T47D (cell line): ENCODE data around the gene TXNDC9.
"Not testable (repeated sequence)": the region's sequence is repeated elsewhere in the genome, so short reads cannot be mapped to it uniquely, and the experiment has no call there.

Source experiments
- DNase-seq, 2 experiments: peaks; one replicate each; pipeline versions ENCODE4 v3.0.0 to v3.0.0-alpha.2; 2011 to 2012; ENCODE audit warnings: low read depth in 1 of 2, low spot score in 1 of 2
- JUND ChIP-seq: IDR thresholded peaks from 2 replicates; pipeline ENCODE4 v1.6.1; 2012; ENCODE audit warnings: low read depth
- in situ Hi-C: cut with HindIII; loops from 2 replicates; pipeline ENCODE4 v1.10.0; 2016; ENCODE audit warnings: low sequenced_read_pairs, low pct_unique_long_range_greater_than_20kb

TXNDC9 gene

DNA sequence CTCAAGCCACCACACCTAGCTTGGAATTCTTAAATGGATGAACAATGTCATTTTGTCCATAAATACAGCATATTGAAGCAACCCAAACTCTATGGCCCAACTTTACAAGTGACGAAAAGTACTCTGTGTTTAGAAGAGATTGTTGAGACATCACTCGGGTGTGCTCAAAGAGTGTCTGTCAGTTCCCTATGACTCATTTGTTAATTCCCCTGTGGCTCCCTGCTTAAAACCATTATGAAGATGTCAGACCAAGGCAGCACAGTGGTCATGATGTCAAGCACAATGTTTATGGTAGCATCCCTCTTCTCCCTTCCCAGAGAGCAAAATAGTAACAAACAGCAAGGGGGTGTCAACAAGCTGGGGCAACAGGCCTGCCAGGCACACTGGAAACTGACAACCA is 38.1 kb downstream of the TXNDC9 start:
- no peak for DNase-seq
- TF ChIP-seq JUND = no peak
- in situ Hi-C loops = no loop called here

- TF ChIP-seq JUND = no peak
- in situ Hi-C loops = no loop called here
These were observed 50.6 kb downstream of the TXNDC9 start for GRCh38 chr2:99285526-99285925.

DNA sequence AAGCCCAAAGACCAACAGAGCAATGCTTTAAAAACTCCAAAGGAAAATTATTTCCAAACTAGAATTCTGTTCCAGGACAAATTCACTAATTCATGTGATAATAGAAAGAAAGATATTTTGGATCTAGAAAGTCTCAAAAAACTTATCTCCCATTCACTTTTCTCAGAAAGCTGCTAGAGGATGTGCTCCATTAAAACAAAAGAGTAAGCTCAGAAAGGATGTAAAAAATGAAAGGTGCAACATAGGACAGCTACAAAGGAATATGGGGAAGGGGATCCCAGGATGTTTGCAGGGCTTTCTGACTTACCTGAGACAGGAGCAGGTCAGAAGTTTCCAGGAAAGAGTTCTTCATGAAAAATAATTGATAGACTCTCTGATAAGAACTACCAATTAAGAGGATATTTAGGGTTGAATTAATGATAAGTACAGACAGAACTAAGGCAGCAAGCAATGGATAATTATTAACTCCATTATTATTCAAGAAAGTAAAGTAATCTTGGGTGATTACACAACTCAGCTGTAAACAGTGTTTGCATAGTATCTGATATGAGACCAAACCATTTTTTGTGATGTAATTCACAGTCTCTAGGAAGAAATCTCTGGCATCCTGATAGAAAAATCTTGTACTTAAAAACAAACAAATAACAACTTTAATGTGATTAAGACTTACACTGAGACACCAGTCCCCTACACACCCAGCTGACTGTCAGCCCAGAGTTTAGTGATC is 56.0 kb downstream of the TXNDC9 start:
- DNase-seq = no peak
- in situ Hi-C loops = no loop called here

More at GRCh38 chr2:99285526-99285925, 50.6 kb downstream of the TXNDC9 start:
- DNase-seq = no peak

DNA sequence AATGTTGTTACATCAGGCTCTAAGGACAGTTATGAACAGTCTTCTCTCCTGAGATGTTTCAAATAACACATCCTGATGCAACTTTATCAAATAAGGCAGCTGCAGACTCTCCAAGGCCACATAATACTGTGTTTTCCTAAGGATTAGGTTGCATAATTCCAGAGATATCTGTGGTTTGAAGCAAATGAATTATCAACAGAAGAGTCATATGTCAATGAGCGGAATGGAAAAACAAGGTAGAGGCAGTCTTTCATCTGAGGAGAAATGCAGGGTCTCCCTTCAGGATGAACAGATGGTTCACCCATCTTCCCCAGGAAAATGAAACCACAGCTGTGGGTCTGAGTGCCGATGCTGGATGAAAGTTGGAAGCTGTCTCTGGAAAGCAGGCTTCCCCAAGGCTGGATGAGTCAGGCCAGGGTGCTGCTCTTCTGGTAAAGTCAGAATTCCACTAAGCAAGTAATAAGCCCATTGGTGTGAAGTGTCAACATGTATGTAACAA is 57.3 kb downstream of the TXNDC9 start:
- peak in 1 of 2 experiments; percentile 26 for DNase-seq
- no peak for TF ChIP-seq JUND
- in situ Hi-C loops = no loop called here

More for the DNA sequence above, 56.0 kb downstream of the TXNDC9 start:
- no peak for TF ChIP-seq JUND

DNA sequence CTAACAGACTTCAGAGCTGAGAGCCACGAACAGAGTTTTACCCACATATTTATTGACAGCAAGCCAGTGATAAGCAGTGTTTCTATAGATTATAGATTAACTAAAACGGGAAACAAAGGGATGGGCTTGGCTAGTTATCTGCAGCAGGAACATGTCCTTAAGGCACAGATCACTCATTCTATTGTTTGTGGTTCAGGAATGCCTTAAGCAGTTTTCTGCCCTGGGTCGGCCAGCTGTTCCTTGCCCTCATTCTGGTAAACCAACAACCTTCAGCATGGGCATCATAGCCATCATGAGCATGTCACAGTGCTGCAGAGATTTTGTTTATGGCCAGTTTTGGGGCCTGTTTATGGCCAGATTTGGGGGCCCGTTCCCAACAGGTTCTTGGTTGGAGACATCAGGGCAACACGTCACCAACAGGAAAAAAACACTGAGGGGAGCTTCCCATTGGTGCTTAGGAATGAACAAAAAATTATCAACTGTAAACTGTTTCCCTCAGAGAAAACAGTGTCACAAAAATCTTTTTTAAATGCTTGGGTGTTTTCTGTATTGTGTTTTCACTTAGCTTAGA is 57.9 kb downstream of the TXNDC9 start:
- DNase-seq, in situ Hi-C loops: not testable (repeated sequence)

GRCh38 chr2:99275882-99276281 is 60.3 kb downstream of the TXNDC9 start:
- peak in 1 of 2 experiments; percentile 25 for DNase-seq
- TF ChIP-seq JUND = no peak
- in situ Hi-C loops = no loop called here
